HepG2 (cell line): ENCODE data around the gene CDC42EP3. TPM values are rescaled to one million over a fixed set of nuclear protein-coding genes. Genes with fewer than 3 reads are reported as not detected.

Experiments used
- ATAC-seq: fragments of 200-7000 bp; cut with Tn5 transposase; 3 replicates; pipeline ENCODE4 v1.9.1; 2020; ENCODE audit warnings: mild to moderate bottlenecking, moderate library complexity
- BruUV-seq: library from RNA; stranded (reverse); fragments of 400-500 nt; replicated peaks from 2 replicates; lab custom pipeline; 2021; lab: Mats Ljungman, UMichigan
- CTCF ChIA-PET: fragments of 300-600 bp; formaldehyde crosslinking; extraction: SDS; loops from one replicate; lab custom pipeline; 2021; ENCODE audit warnings: low total read pairs, inconsistent platforms, low intra/inter-chr PET ratio; lab: Yijun Ruan, JAX
- POLR2A ChIA-PET: fragments of 350-600 bp; sonication (Branson Sonifier 250); formaldehyde crosslinking; loops from one replicate; lab custom pipeline; 2020; ENCODE audit warnings: antibody characterized with exemption, inconsistent platforms; lab: Yijun Ruan, JAX
- DNase-seq: peaks from one replicate; pipeline ENCODE4 v3.0.0-alpha.2; 2015; ENCODE audit warnings: low spot score
- FAIRE-seq: peaks from 3 replicates; lab custom pipeline; 2011; peaks lifted over from hg19 to GRCh38; lab: Jason Lieb, UNC
- H2AFZ ChIP-seq: one replicate; pipeline ENCODE4 v1.6.1; 2011; ENCODE audit warnings: low read length, inconsistent platforms
- H3K27ac ChIP-seq: fragments of 300-600 bp; 3 replicates; pipeline ENCODE4 v1.8.0; 2011; ENCODE audit warnings: mixed run types, mild to moderate bottlenecking, mixed read lengths, low read length, inconsistent platforms; ENCODE audit not compliant: insufficient read depth; ENCODE audit errors: extremely low read length
- H3K27me3 ChIP-seq, 2 experiments: fragments of 200-600 bp in 1 of 2; 2 replicates in 1 of 2; 3 replicates in 1 of 2; pipeline versions ENCODE4 v1.6.0 to v1.8.0; 2011; ENCODE audit warnings: low read length in 2 of 2, mild to moderate bottlenecking in 2 of 2, moderate library complexity in 2 of 2, inconsistent platforms in 1 of 2; ENCODE audit not compliant: insufficient read depth in 2 of 2, control insufficient read depth in 1 of 2
- H3K36me3 ChIP-seq, 2 experiments: fragments of 200-600 bp in 1 of 2; replicated peaks in 1 of 2; 2 replicates in 1 of 2; 3 replicates in 1 of 2; pipeline versions ENCODE4 v1.5.1 to v1.8.0; 2011; ENCODE audit warnings: low read length in 2 of 2, inconsistent platforms in 1 of 2; ENCODE audit not compliant: insufficient read depth in 2 of 2, control insufficient read depth in 1 of 2
- H3K4me1 ChIP-seq: 2 replicates; pipeline ENCODE4 v1.5.1; 2012; ENCODE audit warnings: low read length, inconsistent platforms; ENCODE audit not compliant: insufficient read depth
- H3K4me2 ChIP-seq: 2 replicates; pipeline ENCODE4 v1.6.0; 2011; ENCODE audit warnings: low read depth, low read length, inconsistent platforms
- H3K4me3 ChIP-seq, 3 experiments: fragments of 200-600 bp in 1 of 3; sonication (generic), shearing (Covaris generic) in 1 of 3; replicated peaks in 1 of 3; 2 replicates each; pipeline ENCODE4 v1.5.1; 2011 to 2016; ENCODE audit warnings: low read length in 3 of 3, inconsistent platforms in 2 of 3, low read depth in 2 of 3, mild to moderate bottlenecking in 2 of 3, control low read depth in 1 of 3, mixed read lengths in 1 of 3; ENCODE audit not compliant: insufficient read depth in 1 of 3
- H3K79me2 ChIP-seq: one replicate; pipeline ENCODE4 v1.6.1; 2011; ENCODE audit warnings: low read length, inconsistent platforms; ENCODE audit not compliant: insufficient read depth
- H3K9ac ChIP-seq: 2 replicates; pipeline ENCODE4 v1.6.0; 2011; ENCODE audit warnings: mild to moderate bottlenecking, low read depth, low read length, inconsistent platforms; ENCODE audit not compliant: insufficient read depth
- H3K9me3 ChIP-seq: 2 replicates; pipeline ENCODE4 v1.5.1; 2012; ENCODE audit warnings: mild to moderate bottlenecking, low read length
- H4K20me1 ChIP-seq: 2 replicates; pipeline ENCODE4 v1.6.0; 2011; ENCODE audit warnings: inconsistent platforms, mild to moderate bottlenecking, low read length, moderate library complexity; ENCODE audit not compliant: insufficient read depth
- DR1 ChIP-seq: sonication (generic); formaldehyde crosslinking; IDR thresholded peaks from 2 replicates; pipeline ENCODE4 v1.8.0; 2021; ENCODE audit warnings: mild to moderate bottlenecking, missing genetic modification reagents, inconsistent platforms
- MLXIP ChIP-seq: sonication (generic); formaldehyde crosslinking; IDR thresholded peaks from 2 replicates; pipeline ENCODE4 v1.9.0; 2021; ENCODE audit warnings: missing genetic modification reagents, borderline replicate concordance
- ZBTB20 ChIP-seq: sonication (generic); formaldehyde crosslinking; IDR thresholded peaks from 2 replicates; pipeline ENCODE4 v1.8.1; 2023; ENCODE audit warnings: missing genetic modification reagents, low read depth, mild to moderate bottlenecking, borderline replicate concordance
- ZFP62 ChIP-seq: sonication (generic); formaldehyde crosslinking; IDR thresholded peaks from 2 replicates; pipeline ENCODE4 v1.4.0; 2020; ENCODE audit warnings: missing genetic modification reagents
- ZNF282 ChIP-seq: fragments of 450-650 bp; IDR thresholded peaks from 2 replicates; pipeline ENCODE4 v1.6.1; 2018; ENCODE audit not compliant: partially characterized antibody
- ZNF367 ChIP-seq: sonication (generic); formaldehyde crosslinking; IDR thresholded peaks from 2 replicates; pipeline ENCODE4 v1.4.0; 2020; ENCODE audit warnings: missing genetic modification reagents, borderline replicate concordance
- ZNF510 ChIP-seq: sonication (generic); formaldehyde crosslinking; IDR thresholded peaks from 2 replicates; pipeline ENCODE4 v1.4.0; 2020; ENCODE audit warnings: low read depth, mild to moderate bottlenecking, missing genetic modification reagents
- WGBS: methylation state at CpG from one replicate; pipeline ENCODE4 v1.1.6; 2017; ENCODE audit warnings: low lambda C conversion rate; 5-methylcytosine and 5-hydroxymethylcytosine counted together
- in situ Hi-C: cut with HindIII; loops from 2 replicates; pipeline ENCODE4 v1.10.0; 2017; ENCODE audit warnings: low pct_unique_long_range_greater_than_20kb; ENCODE audit not compliant: extremely low pct_ligation_motif_present
- intact Hi-C: fragments of 100-400 bp; cut with micrococcal nuclease; formaldehyde crosslinking; loops from one replicate; pipeline ENCODE4 v1.10.0; 2022; ENCODE audit not compliant: unreplicated experiment
- polyA plus RNA-seq, 8 experiments: library from polyadenylated mRNA; depleted of rRNA in 3 of 8; stranded (reverse) in 7 of 8; unstranded in 1 of 8; fragments of >200 nt; fragmentation: Illumina TruSeq in 4 of 8; extraction: Trizol in 4 of 8; gene quantifications; 2 replicates each; pipeline versions ENCODE4 v1.2.1 to v1.2.3, GENCODE V29; 2011 to 2016; ENCODE audit warnings: low read depth in 4 of 8, missing spikeins in 1 of 8, mixed read lengths in 1 of 8; ENCODE audit not compliant: insufficient read depth in 1 of 8
- total RNA-seq, 5 experiments: library from RNA; depleted of rRNA; stranded (reverse); fragments of >200 nt; fragmentation: Illumina TruSeq; extraction: Trizol; gene quantifications; 2 replicates each; pipeline ENCODE4 v1.2.3, GENCODE V29; 2016; ENCODE audit warnings: low read depth in 1 of 5
- TF ChIP-seq, protein P1 (sequence below): sonication (generic); formaldehyde crosslinking; IDR thresholded peaks from 2 replicates; pipeline ENCODE4 v1.4.0; 2020; ENCODE audit warnings: missing genetic modification reagents
- TF ChIP-seq, protein P2 (sequence below): sonication (generic); formaldehyde crosslinking; IDR thresholded peaks from 2 replicates; pipeline ENCODE4 v1.4.0; 2020; ENCODE audit warnings: missing genetic modification reagents, borderline replicate concordance
- TF ChIP-seq, protein P3 (sequence below): sonication (generic); formaldehyde crosslinking; IDR thresholded peaks from 2 replicates; pipeline ENCODE4 v1.4.0; 2020; ENCODE audit warnings: mild to moderate bottlenecking, missing genetic modification reagents
- TF ChIP-seq, protein P4 (sequence below): sonication (generic); formaldehyde crosslinking; IDR thresholded peaks from 2 replicates; pipeline ENCODE4 v1.8.0; 2022; ENCODE audit warnings: missing genetic modification reagents, low read depth, mild to moderate bottlenecking, borderline replicate concordance

Gene CDC42EP3
- total and polyA plus RNA-seq, 2 of the 13 experiments (the other 11 are each of a cell fraction or from before 2014, with no cell fraction given), result 0.01 TPM; not detected in 1

DNA sequence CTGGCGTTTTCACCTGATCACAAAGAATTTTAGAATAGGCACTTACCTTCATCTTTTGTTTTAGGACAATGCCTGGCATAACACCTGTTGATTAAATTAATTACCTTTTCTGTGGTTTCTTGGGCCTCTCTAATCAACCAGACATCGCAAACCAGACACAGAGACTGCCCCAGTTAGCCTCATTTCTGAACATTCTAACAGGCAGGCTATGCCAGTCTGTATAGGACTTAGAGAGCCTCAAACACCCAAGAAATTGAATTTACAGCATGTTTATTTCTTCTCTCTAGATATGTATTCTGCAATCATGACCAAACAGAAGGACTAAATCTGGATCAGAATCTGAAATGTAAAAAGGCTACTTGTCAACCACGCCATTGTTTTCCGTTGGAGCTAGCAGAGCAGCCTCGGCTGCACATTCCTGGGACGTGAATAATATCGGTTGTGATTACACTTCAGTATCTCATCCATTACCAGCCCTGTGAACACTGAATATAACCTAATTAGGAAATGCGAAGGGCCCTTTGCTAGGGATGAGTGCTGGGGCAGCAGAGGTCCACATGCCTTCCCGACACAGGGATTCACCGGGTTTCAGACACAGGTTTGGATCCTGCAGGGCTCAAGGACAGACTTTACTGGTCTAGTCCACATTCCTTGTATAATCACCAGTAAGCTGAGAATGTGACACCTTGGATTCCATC lies 17.5 kb upstream of the CDC42EP3 start:
- H3K9ac ChIP-seq, result no peak overlapping the region
- no peaks in the 10 kb centered on the region for H3K36me3 ChIP-seq
- 16% methylated on average over 10 of the region's 10 CpGs for WGBS
- CTCF ChIA-PET, result no interaction called here
- no peak overlapping the region for H3K4me2 ChIP-seq
- in situ Hi-C loops, result no loop called here
- intact Hi-C loops, result no loop called here
- no peak for FAIRE-seq
- TF ChIP-seq, protein P1, sequence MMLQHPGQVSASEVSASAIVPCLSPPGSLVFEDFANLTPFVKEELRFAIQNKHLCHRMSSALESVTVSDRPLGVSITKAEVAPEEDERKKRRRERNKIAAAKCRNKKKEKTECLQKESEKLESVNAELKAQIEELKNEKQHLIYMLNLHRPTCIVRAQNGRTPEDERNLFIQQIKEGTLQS (CRISPR knock-in tag), result no peak
- TF ChIP-seq MLXIP (CRISPR knock-in tag) (no peak), ZNF510 (CRISPR knock-in tag) (no peak), DR1 (CRISPR knock-in tag) (no peak), ZFP62 (CRISPR knock-in tag) (no peak), ZNF367 (CRISPR knock-in tag) (no peak), ZNF282 (no peak), ZBTB20 (CRISPR knock-in tag) (no peak)
- TF ChIP-seq, protein P2, sequence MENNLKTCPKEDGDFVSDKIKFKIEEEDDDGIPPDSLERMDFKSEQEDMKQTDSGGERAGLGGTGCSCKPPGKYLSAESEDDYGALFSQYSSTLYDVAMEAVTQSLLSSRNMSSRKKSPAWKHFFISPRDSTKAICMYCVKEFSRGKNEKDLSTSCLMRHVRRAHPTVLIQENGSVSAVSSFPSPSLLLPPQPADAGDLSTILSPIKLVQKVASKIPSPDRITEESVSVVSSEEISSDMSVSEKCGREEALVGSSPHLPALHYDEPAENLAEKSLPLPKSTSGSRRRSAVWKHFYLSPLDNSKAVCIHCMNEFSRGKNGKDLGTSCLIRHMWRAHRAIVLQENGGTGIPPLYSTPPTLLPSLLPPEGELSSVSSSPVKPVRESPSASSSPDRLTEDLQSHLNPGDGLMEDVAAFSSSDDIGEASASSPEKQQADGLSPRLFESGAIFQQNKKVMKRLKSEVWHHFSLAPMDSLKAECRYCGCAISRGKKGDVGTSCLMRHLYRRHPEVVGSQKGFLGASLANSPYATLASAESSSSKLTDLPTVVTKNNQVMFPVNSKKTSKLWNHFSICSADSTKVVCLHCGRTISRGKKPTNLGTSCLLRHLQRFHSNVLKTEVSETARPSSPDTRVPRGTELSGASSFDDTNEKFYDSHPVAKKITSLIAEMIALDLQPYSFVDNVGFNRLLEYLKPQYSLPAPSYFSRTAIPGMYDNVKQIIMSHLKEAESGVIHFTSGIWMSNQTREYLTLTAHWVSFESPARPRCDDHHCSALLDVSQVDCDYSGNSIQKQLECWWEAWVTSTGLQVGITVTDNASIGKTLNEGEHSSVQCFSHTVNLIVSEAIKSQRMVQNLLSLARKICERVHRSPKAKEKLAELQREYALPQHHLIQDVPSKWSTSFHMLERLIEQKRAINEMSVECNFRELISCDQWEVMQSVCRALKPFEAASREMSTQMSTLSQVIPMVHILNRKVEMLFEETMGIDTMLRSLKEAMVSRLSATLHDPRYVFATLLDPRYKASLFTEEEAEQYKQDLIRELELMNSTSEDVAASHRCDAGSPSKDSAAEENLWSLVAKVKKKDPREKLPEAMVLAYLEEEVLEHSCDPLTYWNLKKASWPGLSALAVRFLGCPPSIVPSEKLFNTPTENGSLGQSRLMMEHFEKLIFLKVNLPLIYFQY (CRISPR knock-in tag), result no peak
- TF ChIP-seq, protein P3, sequence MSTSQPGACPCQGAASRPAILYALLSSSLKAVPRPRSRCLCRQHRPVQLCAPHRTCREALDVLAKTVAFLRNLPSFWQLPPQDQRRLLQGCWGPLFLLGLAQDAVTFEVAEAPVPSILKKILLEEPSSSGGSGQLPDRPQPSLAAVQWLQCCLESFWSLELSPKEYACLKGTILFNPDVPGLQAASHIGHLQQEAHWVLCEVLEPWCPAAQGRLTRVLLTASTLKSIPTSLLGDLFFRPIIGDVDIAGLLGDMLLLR (CRISPR knock-in tag), result no peak
- TF ChIP-seq, protein P4, sequence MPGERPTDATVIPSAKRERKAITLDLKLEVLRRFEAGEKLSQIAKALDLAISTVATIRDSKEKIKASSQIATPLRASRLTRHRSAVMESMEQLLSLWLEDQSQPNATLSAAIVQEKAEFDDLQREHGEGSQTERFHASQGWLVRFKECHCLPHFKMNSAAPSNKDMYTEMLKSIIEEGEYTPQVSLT (CRISPR knock-in tag), result no peak
- TF ChIP-seq, all 625 proteins: peak for 0
- no TSS peak for BruUV-seq
- DNase-seq (no peak), ATAC-seq (no peak)
- no peaks in the 10 kb centered on the region for H3K4me1 ChIP-seq
- H3K79me2 ChIP-seq, result no peaks in the 10 kb centered on the region
- no peak overlapping the region for H2AFZ ChIP-seq
- H3K4me3 ChIP-seq, result no peak overlapping the region
- H3K27ac ChIP-seq, result no peak overlapping the region
- no peaks in the 10 kb centered on the region for H3K27me3 ChIP-seq
- POLR2A ChIA-PET, result no interaction called here
- H3K9me3 ChIP-seq, result no peaks in the 10 kb centered on the region
- no peaks in the 10 kb centered on the region for H4K20me1 ChIP-seq
